ENCODE results near the gene MAN2A2. TPM values are rescaled to one million over a fixed set of nuclear protein-coding genes. Genes with fewer than 3 reads are reported as not detected.
"Not testable (repeated sequence)": the region's sequence is repeated elsewhere in the genome, so short reads cannot be mapped to it uniquely, and the experiment has no call there.

Gene MAN2A2
- total RNA-seq, 4 donors from 2014 or later: 46.8 to 109 (median 86.4) TPM

DNA sequence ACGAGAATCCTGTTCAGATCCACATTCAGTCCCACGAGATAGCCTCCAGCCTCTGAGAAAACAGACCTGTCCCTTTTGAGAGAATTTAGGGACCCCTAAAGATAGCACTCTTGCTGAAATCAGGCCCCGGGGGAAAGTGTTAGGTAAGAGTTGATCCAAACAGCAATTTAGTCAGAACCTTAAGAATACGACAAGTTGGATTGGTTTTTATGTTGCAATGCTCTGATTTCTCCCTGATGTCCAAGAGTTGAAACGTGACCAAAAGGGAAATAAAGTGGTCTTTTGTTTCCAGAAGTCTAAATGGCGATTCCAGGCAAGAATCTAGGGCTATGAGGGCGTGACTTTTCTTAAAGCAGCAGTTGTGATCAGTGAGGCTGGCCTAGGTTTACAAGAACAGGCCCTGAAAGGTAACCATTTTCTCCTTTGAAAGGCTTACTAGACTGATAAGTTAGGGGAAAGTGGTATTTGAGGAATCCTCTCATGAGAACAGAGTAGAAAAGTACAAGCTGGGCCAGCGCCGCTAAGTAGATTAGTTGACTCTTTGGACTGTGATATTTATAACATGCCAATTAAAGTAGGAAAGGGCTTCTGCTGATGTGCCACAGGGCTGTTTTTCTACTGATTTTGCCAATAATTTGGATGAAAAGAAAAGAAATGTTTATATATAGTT lies 4.9 kb downstream of the MAN2A2 start:
- Histone ChIP-seq H3K4me1 (peaks cover 8 to 15% (median 12%) of the 10 kb centered on the region in 4 donors), H3K9me3 (no peaks in the 10 kb centered on the region), H3K27me3 (no peaks in the 10 kb centered on the region), H3K36me3 (peaks cover 1 to 50% (median 26%) of the 10 kb centered on the region in 4 donors), H3K4me3 (no peak overlapping the region), H3K27ac (no peak overlapping the region)
- in situ Hi-C loops (cut with MboI; ENCODE audit: low pct_ligation_motif_present in 1 of 4, low pct_unique_long_range_greater_than_20kb in 1 of 4, low sequenced_read_pairs in 3 of 4) (no loop called here), intact Hi-C loops (cut with DNase I; ENCODE audit: low total_unique reads) (no loop called here)
- WGBS, 2 donors (ENCODE audit: low coverage in 1 of 2): 81 to 85% methylated on average over 3 to 9 of the region's 9 CpGs
- no peak for DNase-seq
- TF ChIP-seq, protein P1, sequence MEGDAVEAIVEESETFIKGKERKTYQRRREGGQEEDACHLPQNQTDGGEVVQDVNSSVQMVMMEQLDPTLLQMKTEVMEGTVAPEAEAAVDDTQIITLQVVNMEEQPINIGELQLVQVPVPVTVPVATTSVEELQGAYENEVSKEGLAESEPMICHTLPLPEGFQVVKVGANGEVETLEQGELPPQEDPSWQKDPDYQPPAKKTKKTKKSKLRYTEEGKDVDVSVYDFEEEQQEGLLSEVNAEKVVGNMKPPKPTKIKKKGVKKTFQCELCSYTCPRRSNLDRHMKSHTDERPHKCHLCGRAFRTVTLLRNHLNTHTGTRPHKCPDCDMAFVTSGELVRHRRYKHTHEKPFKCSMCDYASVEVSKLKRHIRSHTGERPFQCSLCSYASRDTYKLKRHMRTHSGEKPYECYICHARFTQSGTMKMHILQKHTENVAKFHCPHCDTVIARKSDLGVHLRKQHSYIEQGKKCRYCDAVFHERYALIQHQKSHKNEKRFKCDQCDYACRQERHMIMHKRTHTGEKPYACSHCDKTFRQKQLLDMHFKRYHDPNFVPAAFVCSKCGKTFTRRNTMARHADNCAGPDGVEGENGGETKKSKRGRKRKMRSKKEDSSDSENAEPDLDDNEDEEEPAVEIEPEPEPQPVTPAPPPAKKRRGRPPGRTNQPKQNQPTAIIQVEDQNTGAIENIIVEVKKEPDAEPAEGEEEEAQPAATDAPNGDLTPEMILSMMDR (IDR thresholded peaks at IDR 0.05): no peak
- TF ChIP-seq POLR2A (IDR thresholded peaks at IDR 0.05): no peak
- TF ChIP-seq POLR2AphosphoS5 (IDR thresholded peaks at IDR 0.05): no peak

DNA sequence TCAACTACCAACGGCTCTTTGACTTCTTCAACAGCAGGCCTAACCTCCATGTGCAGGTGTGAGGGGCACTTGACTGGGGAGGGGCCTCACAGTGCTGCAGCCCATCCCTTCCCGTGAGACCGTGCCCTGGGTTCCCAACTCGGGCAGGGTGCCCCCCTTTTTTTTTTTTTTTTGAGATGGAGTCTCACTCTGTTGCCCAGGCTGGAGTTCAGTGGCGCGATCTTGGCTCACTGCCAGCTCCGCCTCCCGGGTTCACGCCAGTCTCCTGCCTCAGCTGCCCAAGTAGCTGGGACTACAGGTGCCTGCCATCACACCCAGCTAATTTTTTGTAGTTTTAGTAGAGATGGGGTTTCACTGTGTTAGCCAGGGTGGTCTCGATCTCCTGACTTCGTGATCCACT lies 6.3 kb downstream of the MAN2A2 start:
- intact Hi-C loops (cut with DNase I; ENCODE audit: low total_unique reads); in situ Hi-C loops (cut with MboI; ENCODE audit: low pct_ligation_motif_present in 1 of 4, low pct_unique_long_range_greater_than_20kb in 1 of 4, low sequenced_read_pairs in 3 of 4): not testable (repeated sequence)

DNA sequence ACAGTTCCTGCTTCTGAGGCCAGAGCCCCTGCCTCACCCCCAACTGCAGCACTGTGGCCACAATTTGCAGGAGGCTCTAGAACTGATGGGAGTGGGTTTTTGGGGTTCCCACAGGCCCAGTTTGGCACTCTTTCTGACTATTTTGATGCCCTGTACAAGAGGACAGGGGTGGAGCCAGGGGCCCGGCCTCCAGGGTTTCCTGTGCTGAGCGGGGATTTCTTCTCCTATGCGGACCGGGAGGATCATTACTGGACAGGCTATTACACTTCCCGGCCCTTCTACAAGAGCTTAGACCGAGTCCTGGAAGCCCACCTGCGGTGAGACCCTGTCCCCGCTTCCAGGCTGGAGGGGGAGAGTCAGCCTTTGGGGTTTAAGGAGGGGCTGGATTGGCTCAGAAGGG lies 6.9 kb downstream of the MAN2A2 start:
- H3K4me1 ChIP-seq: no peaks in the 10 kb centered on the region
- no peak overlapping the region for H3K27ac ChIP-seq
- TF ChIP-seq EP300 (IDR thresholded peaks at IDR 0.05; ENCODE audit: low read depth) (no peak), POLR2A (IDR thresholded peaks at IDR 0.05) (no peak), POLR2AphosphoS5 (IDR thresholded peaks at IDR 0.05) (no peak)
- TF ChIP-seq, protein P1 (IDR thresholded peaks at IDR 0.05): no peak
- H3K36me3 ChIP-seq: peaks cover 1 to 66% (median 34%) of the 10 kb centered on the region in 4 donors
- intact Hi-C loops (cut with DNase I; ENCODE audit: low total_unique reads): no loop called here
- no peak for DNase-seq
- no peaks in the 10 kb centered on the region for H3K27me3 ChIP-seq
- in situ Hi-C loops (cut with MboI; ENCODE audit: low pct_ligation_motif_present in 1 of 4, low pct_unique_long_range_greater_than_20kb in 1 of 4, low sequenced_read_pairs in 3 of 4): no loop called here
- H3K9me3 ChIP-seq: no peaks in the 10 kb centered on the region
- H3K4me3 ChIP-seq: no peak overlapping the region
- 89% methylated on average over 8 of the region's 8 CpGs; no CpG with 5 or more reads in 1 of the 2 donors for WGBS, 2 donors (ENCODE audit: low coverage in 1 of 2)

More for the DNA sequence above, 6.3 kb downstream of the MAN2A2 start:
- H3K27me3 ChIP-seq, H3K27ac ChIP-seq, H3K4me1 ChIP-seq, H3K9me3 ChIP-seq, DNase-seq, H3K4me3 ChIP-seq: not testable (repeated sequence)
- peaks cover 1 to 65% (median 33%) of the 10 kb centered on the region in 4 donors for H3K36me3 ChIP-seq
- WGBS, 2 donors (ENCODE audit: low coverage in 1 of 2): 90% methylated on average over 11 of the region's 11 CpGs; no CpG with 5 or more reads in 1 of the 2 donors

DNA sequence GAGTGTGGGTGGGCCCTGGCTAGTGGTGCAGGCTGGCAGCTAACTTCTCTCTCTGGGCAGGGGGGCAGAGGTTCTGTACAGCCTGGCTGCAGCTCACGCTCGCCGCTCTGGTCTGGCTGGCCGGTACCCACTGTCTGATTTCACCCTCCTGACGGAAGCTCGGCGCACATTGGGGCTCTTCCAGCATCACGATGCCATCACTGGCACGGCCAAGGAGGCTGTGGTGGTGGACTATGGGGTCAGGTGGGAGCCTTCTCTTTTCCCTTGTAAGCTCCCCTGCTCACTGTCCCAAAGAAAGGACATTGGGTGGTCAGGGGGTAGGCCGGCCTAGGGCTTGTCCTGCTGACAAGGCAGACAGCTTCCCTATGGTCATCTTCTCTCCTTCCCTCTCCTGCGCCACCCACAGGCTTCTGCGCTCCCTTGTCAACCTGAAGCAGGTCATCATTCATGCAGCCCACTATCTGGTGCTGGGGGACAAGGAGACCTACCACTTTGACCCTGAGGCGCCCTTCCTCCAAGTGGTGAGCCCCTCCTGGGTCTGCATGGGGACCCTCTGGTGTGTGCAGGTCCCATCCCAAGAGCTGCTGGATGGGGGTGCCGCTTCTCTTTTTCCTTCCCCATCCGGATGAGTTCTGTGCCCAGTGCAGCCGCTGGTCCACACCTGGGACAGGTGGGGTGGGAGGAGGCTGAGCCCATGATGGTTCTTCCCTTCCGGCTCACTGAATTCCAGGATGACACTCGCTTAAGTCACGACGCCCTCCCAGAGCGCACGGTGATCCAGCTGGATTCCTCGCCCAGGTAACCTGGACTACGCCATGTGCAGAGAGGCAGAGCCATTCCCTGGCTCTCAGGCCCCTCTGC lies 7.6 kb downstream of the MAN2A2 start:
- DNase-seq: no peak
- peaks cover 1 to 69% (median 34%) of the 10 kb centered on the region in 4 donors for H3K36me3 ChIP-seq
- intact Hi-C loops (cut with DNase I; ENCODE audit: low total_unique reads): no loop called here
- H3K9me3 ChIP-seq: no peaks in the 10 kb centered on the region
- no peak overlapping the region for H3K4me3 ChIP-seq
- in situ Hi-C loops (cut with MboI; ENCODE audit: low pct_ligation_motif_present in 1 of 4, low pct_unique_long_range_greater_than_20kb in 1 of 4, low sequenced_read_pairs in 3 of 4): no loop called here
- TF ChIP-seq, protein P1 (IDR thresholded peaks at IDR 0.05): no peak
- no peak for TF ChIP-seq EP300 (IDR thresholded peaks at IDR 0.05; ENCODE audit: low read depth)
- no peak for TF ChIP-seq POLR2AphosphoS5 (IDR thresholded peaks at IDR 0.05)
- TF ChIP-seq POLR2A (IDR thresholded peaks at IDR 0.05): no peak
- H3K27ac ChIP-seq: no peak overlapping the region
- 99% methylated on average over 22 of the region's 24 CpGs; no CpG with 5 or more reads in 1 of the 2 donors for WGBS, 2 donors (ENCODE audit: low coverage in 1 of 2)
- H3K4me1 ChIP-seq: no peaks in the 10 kb centered on the region
- H3K27me3 ChIP-seq: no peaks in the 10 kb centered on the region
